AG04449 (cell line): ENCODE results near the gene SIN3A.
"Not testable (repeated sequence)": the region's sequence is repeated elsewhere in the genome, so short reads cannot be mapped to it uniquely, and the experiment has no call there.

Experiments used
- CTCF ChIA-PET: fragments of 350-600 bp; formaldehyde crosslinking; extraction: SDS; loops from one replicate; lab custom pipeline; 2021; ENCODE audit warnings: antibody characterized with exemption; lab: Yijun Ruan, JAX
- POLR2A ChIA-PET: fragments of 400-600, 350-600 bp; formaldehyde crosslinking; extraction: SDS; loops from one replicate; lab custom pipeline; 2020; ENCODE audit warnings: antibody characterized with exemption, inconsistent platforms; lab: Yijun Ruan, JAX
- DNase-seq: peaks from one replicate; pipeline ENCODE4 v3.0.0-alpha.2; 2010; ENCODE audit warnings: low read depth, low spot score
- H3K4me3 ChIP-seq: 2 replicates; pipeline ENCODE4 v1.5.1; 2011; ENCODE audit warnings: low read depth, mild to moderate bottlenecking, control low read depth, low read length
- CTCF ChIP-seq: IDR thresholded peaks from one replicate; pipeline ENCODE4 v1.5.1; 2011; ENCODE audit warnings: mild to moderate bottlenecking, moderate library complexity, low read length, control low read depth, inconsistent platforms; ENCODE audit not compliant: insufficient read depth; ENCODE audit errors: missing control alignments

SIN3A gene

GRCh38 chr15:75350601-75351361 lies 100.7 kb downstream of the SIN3A start:
- ChIA-PET CTCF (interaction anchor here (2.0 to 6.8 kb wide), 2 partner anchors 17 kb away, joined by 6 to 50 read pairs; partner anchors contain the start of gene MAN2C1), POLR2A (no interaction called here)
- H3K4me3 ChIP-seq = no peak overlapping the region
- TF ChIP-seq CTCF = no peak
- DNase-seq = no peak

- no peak overlapping the region for H3K4me3 ChIP-seq
- DNase-seq = no peak
- POLR2A ChIA-PET = no interaction called here
- CTCF ChIA-PET = interaction anchor here (2.0 kb wide), 1 partner anchor 18 kb away, joined by 6 read pairs; no protein-coding TSS in a partner anchor
- TF ChIP-seq CTCF = no peak
Observed at GRCh38 chr15:75349851-75350588, 101.5 kb downstream of the SIN3A start.

GRCh38 chr15:75349351-75349669 lies 102.2 kb downstream of the SIN3A start:
- DNase-seq, POLR2A ChIA-PET, H3K4me3 ChIP-seq: not testable (repeated sequence)
- CTCF ChIA-PET = interaction anchor here (2.0 kb wide), 1 partner anchor 18 kb away, joined by 6 read pairs; no protein-coding TSS in a partner anchor

GRCh38 chr15:75348562-75349350 lies 102.7 kb downstream of the SIN3A start:
- CTCF ChIA-PET = interaction anchor here (1.1 to 2.0 kb wide), 3 partner anchors 18 to 454 kb away, joined by 3 to 6 read pairs (median 5); no protein-coding TSS in a partner anchor
- H3K4me3 ChIP-seq = peak overlapping the region; percentile 63
- DNase-seq = no peak
- no peak for TF ChIP-seq CTCF
- POLR2A ChIA-PET = no interaction called here

GRCh38 chr15:75348034-75348561 lies 103.4 kb downstream of the SIN3A start:
- DNase-seq = no peak
- no peak for TF ChIP-seq CTCF
- ChIA-PET POLR2A (no interaction called here), CTCF (interaction anchor here (1.1 to 1.2 kb wide), 2 partner anchors 19 to 455 kb away, joined by 3 to 5 read pairs; no protein-coding TSS in a partner anchor)
- H3K4me3 ChIP-seq = peak overlapping the region; percentile 63
